Right hindlimb (tissue), 1 donor: ENCODE data around the gene SLC22A14.
"Not testable (repeated sequence)": the region's sequence is repeated elsewhere in the genome, so short reads cannot be mapped to it uniquely, and the experiment has no call there.

ENCODE experiments used
- DNase-seq: peaks from one replicate; pipeline ENCODE4 v3.0.0-alpha.2; 2018

The SLC22A14 gene

GRCh38 chr3:38271553-38271952 lies 10.5 kb upstream of the SLC22A14 start:
- no peak for DNase-seq

- no peak for DNase-seq
Observed at GRCh38 chr3:38274864-38275649, 7.0 kb upstream of the SLC22A14 start.

GRCh38 chr3:38275658-38276057 lies 6.4 kb upstream of the SLC22A14 start:
- DNase-seq = no peak

GRCh38 chr3:38276081-38276916 lies 5.8 kb upstream of the SLC22A14 start:
- DNase-seq = no peak

GRCh38 chr3:38276917-38277630 lies 5.0 kb upstream of the SLC22A14 start:
- no peak for DNase-seq

GRCh38 chr3:38278841-38279240 lies 3.3 kb upstream of the SLC22A14 start:
- DNase-seq = no peak

GRCh38 chr3:38283810-38284755 lies 2.0 kb downstream of the SLC22A14 start:
- no peak for DNase-seq

- DNase-seq = no peak
Observed at GRCh38 chr3:38284756-38285150, 2.7 kb downstream of the SLC22A14 start.

- DNase-seq = not testable (repeated sequence)
Observed at GRCh38 chr3:38289286-38290217, 7.5 kb downstream of the SLC22A14 start.

GRCh38 chr3:38297053-38297452 lies 15.0 kb downstream of the SLC22A14 start:
- not testable (repeated sequence) for DNase-seq

GRCh38 chr3:38297537-38297936 lies 15.4 kb downstream of the SLC22A14 start:
- DNase-seq = no peak

- DNase-seq = no peak
Observed at GRCh38 chr3:38297947-38298711, 16.0 kb downstream of the SLC22A14 start.

- DNase-seq = no peak
Observed at GRCh38 chr3:38306941-38307340, 24.8 kb downstream of the SLC22A14 start.

- no peak for DNase-seq
Observed at GRCh38 chr3:38307599-38307998, 25.5 kb downstream of the SLC22A14 start.

GRCh38 chr3:38308456-38308855 lies 26.4 kb downstream of the SLC22A14 start:
- DNase-seq = no peak

- no peak for DNase-seq
Observed at GRCh38 chr3:38311476-38311875, 29.4 kb downstream of the SLC22A14 start.

- no peak for DNase-seq
Observed at GRCh38 chr3:38311941-38312340, 29.8 kb downstream of the SLC22A14 start.

GRCh38 chr3:38312356-38312755 lies 30.3 kb downstream of the SLC22A14 start:
- no peak for DNase-seq

GRCh38 chr3:38313263-38313662 lies 31.2 kb downstream of the SLC22A14 start:
- DNase-seq = no peak

GRCh38 chr3:38313695-38314094 lies 31.6 kb downstream of the SLC22A14 start:
- DNase-seq = no peak
